ENCODE results near the gene ABCB4. TPM values are rescaled to one million over a fixed set of nuclear protein-coding genes. Genes with fewer than 3 reads are reported as not detected.
A peak's percentile ranks its signal among the peaks of the same experiment; 100 is the strongest.

Gene ABCB4
- total RNA-seq, 1 donor from 2014 or later, result under 0.01 TPM

DNA sequence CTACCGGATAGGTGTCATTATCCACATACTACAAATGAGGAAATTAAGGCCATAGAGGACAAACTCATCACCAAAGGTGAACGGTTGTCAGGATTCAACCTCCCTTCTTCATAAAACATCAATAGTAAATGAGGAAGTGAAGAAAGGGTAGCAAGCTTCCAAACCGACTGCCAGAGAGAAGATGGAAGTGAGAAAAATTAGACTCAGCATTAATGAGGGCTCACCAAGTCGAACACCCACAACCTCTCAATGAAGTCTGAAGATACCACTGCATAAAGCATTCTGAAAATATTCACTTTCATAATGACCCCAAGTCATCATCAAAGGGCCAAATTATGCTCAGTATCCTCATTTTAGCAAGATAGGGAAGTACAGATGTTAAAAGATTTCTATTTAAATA is 29.6 kb downstream of the ABCB4 start:
- Histone ChIP-seq H3K27ac (ENCODE audit: low read depth, low read length) (no peak overlapping the region), H3K9me3 (ENCODE audit: control insufficient read depth in 3 of 3, low read length in 3 of 3) (no peaks in the 10 kb centered on the region), H3K4me1 (ENCODE audit: control insufficient read depth in 3 of 3, insufficient read depth in 3 of 3, low read length in 3 of 3) (no peaks in the 10 kb centered on the region), H3K27me3 (ENCODE audit: control insufficient read depth in 3 of 3, insufficient read depth in 3 of 3, low read length in 3 of 3) (no peaks in the 10 kb centered on the region), H3K36me3 (ENCODE audit: control insufficient read depth in 3 of 3, insufficient read depth in 3 of 3, low read length in 3 of 3) (peaks cover 5 to 18% (median 8%) of the 10 kb centered on the region in 3 donors), H3K9ac (ENCODE audit: low read depth in 1 of 3, low read length in 3 of 3) (peak overlapping the region in 1 of 3 donors; percentile 25), H3K4me3 (ENCODE audit: low read length in 3 of 3) (no peak overlapping the region)

DNA sequence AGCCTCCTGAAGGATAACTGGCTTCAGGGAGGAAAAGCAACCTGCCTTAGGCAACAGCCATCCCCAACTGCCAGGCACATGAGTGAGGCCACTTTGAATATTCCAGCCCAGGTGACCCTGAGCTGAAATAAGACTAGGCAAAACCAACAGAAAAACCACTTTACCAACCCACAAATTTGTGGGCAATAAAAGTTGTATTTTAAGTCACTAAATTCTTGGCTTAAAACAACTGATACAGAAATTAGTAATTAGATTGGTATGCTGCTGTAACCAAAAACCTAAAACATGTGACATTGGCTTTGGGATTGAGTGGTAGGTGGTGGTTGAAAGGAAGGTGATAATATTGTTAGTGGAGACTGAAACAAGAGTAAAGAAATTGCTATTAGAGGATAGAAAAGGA is 39.9 kb downstream of the ABCB4 start:
- no peak overlapping the region for H3K9ac ChIP-seq (ENCODE audit: low read depth in 1 of 3, low read length in 3 of 3)
- H3K9me3 ChIP-seq (ENCODE audit: control insufficient read depth in 3 of 3, low read length in 3 of 3), result no peaks in the 10 kb centered on the region
- H3K27me3 ChIP-seq (ENCODE audit: control insufficient read depth in 3 of 3, insufficient read depth in 3 of 3, low read length in 3 of 3), result no peaks in the 10 kb centered on the region
- H3K27ac ChIP-seq (ENCODE audit: low read depth, low read length), result no peak overlapping the region
- peaks cover 15 to 34% (median 29%) of the 10 kb centered on the region in 3 donors for H3K36me3 ChIP-seq (ENCODE audit: control insufficient read depth in 3 of 3, insufficient read depth in 3 of 3, low read length in 3 of 3)
- no peak overlapping the region for H3K4me3 ChIP-seq (ENCODE audit: low read length in 3 of 3)
- no peaks in the 10 kb centered on the region for H3K4me1 ChIP-seq (ENCODE audit: control insufficient read depth in 3 of 3, insufficient read depth in 3 of 3, low read length in 3 of 3)

DNA sequence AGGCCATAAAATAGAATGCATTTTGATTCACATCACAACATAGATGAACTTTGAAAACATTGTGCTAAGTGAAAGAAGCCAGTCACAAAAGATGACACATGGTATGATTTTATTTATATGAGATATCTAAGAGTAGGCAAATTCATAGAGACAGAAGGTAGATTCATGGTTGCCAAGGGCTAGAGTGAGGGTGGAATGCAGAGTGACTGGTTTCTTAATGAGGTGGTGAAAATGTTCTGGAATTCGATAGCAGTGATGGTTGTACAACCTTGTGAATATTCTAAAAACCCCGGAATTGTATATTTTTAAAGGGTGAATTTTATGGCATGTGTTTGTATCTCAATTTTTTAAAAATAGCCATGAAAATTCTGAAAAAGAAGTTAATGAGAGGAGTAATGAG is 42.9 kb downstream of the ABCB4 start:
- H3K4me3 ChIP-seq (ENCODE audit: low read length in 3 of 3), result no peak overlapping the region

DNA sequence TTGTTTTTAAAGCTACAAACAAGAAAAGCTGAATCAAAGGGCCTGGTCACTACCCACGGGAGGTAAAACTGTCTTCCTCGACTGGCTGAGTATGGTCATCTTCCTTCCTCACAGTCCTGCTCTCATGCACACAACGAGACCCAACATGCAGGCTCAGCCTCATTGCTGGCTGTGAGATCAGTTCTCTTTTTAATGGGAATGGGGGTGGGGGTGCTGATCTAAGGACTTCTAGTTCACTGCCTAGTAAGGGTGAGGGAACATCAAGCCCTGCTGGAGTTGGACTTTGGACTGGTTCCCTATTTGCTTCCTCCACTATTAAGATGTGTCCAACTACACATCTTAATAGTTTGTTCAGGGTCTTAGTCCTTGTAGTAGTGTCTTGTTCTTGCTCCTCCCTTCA is 48.2 kb downstream of the ABCB4 start:
- Histone ChIP-seq H3K27ac (ENCODE audit: low read depth, low read length) (no peak overlapping the region), H3K27me3 (ENCODE audit: control insufficient read depth in 3 of 3, insufficient read depth in 3 of 3, low read length in 3 of 3) (no peaks in the 10 kb centered on the region), H3K4me3 (ENCODE audit: low read length in 3 of 3) (no peak overlapping the region), H3K36me3 (ENCODE audit: control insufficient read depth in 3 of 3, insufficient read depth in 3 of 3, low read length in 3 of 3) (peaks cover 16 to 32% (median 17%) of the 10 kb centered on the region in 3 donors), H3K9me3 (ENCODE audit: control insufficient read depth in 3 of 3, low read length in 3 of 3) (no peaks in the 10 kb centered on the region), H3K4me1 (ENCODE audit: control insufficient read depth in 3 of 3, insufficient read depth in 3 of 3, low read length in 3 of 3) (no peaks in the 10 kb centered on the region), H3K9ac (ENCODE audit: low read depth in 1 of 3, low read length in 3 of 3) (no peak overlapping the region)

More for the DNA sequence above, 42.9 kb downstream of the ABCB4 start:
- Histone ChIP-seq H3K27me3 (ENCODE audit: control insufficient read depth in 3 of 3, insufficient read depth in 3 of 3, low read length in 3 of 3) (no peaks in the 10 kb centered on the region), H3K27ac (ENCODE audit: low read depth, low read length) (no peak overlapping the region), H3K4me1 (ENCODE audit: control insufficient read depth in 3 of 3, insufficient read depth in 3 of 3, low read length in 3 of 3) (no peaks in the 10 kb centered on the region), H3K9ac (ENCODE audit: low read depth in 1 of 3, low read length in 3 of 3) (no peak overlapping the region), H3K36me3 (ENCODE audit: control insufficient read depth in 3 of 3, insufficient read depth in 3 of 3, low read length in 3 of 3) (peaks cover 9 to 33% (median 20%) of the 10 kb centered on the region in 3 donors), H3K9me3 (ENCODE audit: control insufficient read depth in 3 of 3, low read length in 3 of 3) (no peaks in the 10 kb centered on the region)

DNA sequence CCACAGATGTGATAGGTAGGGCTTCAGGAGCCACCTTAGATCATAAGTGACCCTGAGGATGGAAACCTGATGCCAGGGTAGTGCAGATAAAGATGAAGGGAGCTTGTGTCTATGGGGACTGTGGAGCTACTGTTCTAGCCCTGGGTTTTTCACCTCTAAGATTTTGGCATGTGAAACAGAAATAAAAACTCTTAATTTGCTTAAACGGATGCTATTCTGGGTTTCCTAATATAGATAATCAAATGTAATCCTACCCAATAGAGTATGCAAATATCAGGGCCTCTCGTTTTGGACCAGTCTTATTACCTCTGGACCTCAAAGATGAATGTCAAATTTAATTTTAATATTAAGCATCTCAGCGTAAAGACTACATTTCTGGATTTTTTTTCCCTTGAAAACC is 49.3 kb downstream of the ABCB4 start:
- Histone ChIP-seq H3K4me1 (ENCODE audit: control insufficient read depth in 3 of 3, insufficient read depth in 3 of 3, low read length in 3 of 3) (no peaks in the 10 kb centered on the region), H3K9ac (ENCODE audit: low read depth in 1 of 3, low read length in 3 of 3) (no peak overlapping the region), H3K4me3 (ENCODE audit: low read length in 3 of 3) (no peak overlapping the region), H3K9me3 (ENCODE audit: control insufficient read depth in 3 of 3, low read length in 3 of 3) (no peaks in the 10 kb centered on the region), H3K27ac (ENCODE audit: low read depth, low read length) (no peak overlapping the region), H3K36me3 (ENCODE audit: control insufficient read depth in 3 of 3, insufficient read depth in 3 of 3, low read length in 3 of 3) (peaks cover 10 to 35% (median 14%) of the 10 kb centered on the region in 3 donors), H3K27me3 (ENCODE audit: control insufficient read depth in 3 of 3, insufficient read depth in 3 of 3, low read length in 3 of 3) (no peaks in the 10 kb centered on the region)

DNA sequence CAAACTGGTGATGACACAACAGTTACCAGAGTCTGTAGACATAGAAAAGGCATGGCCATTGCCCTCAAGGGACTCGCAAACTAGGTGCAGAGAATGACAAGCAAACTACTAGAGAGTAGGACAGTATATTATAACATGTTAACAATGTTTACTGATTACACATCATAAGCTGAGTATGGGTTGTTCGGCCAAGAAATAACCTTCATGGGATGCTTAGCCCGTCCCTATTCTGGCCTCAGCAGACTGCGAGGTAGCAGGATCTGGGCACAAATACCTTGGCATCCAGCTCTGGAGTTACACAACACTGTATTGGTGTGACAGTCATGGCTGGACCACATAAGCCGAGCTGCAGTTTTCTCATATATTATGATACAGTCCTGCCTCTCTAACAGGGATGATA is 51.4 kb downstream of the ABCB4 start:
- Histone ChIP-seq H3K9me3 (ENCODE audit: control insufficient read depth in 3 of 3, low read length in 3 of 3) (no peaks in the 10 kb centered on the region), H3K27ac (ENCODE audit: low read depth, low read length) (no peak overlapping the region), H3K27me3 (ENCODE audit: control insufficient read depth in 3 of 3, insufficient read depth in 3 of 3, low read length in 3 of 3) (no peaks in the 10 kb centered on the region), H3K36me3 (ENCODE audit: control insufficient read depth in 3 of 3, insufficient read depth in 3 of 3, low read length in 3 of 3) (peaks cover 13 to 28% (median 19%) of the 10 kb centered on the region in 3 donors), H3K4me3 (ENCODE audit: low read length in 3 of 3) (no peak overlapping the region), H3K4me1 (ENCODE audit: control insufficient read depth in 3 of 3, insufficient read depth in 3 of 3, low read length in 3 of 3) (no peaks in the 10 kb centered on the region), H3K9ac (ENCODE audit: low read depth in 1 of 3, low read length in 3 of 3) (no peak overlapping the region)

DNA sequence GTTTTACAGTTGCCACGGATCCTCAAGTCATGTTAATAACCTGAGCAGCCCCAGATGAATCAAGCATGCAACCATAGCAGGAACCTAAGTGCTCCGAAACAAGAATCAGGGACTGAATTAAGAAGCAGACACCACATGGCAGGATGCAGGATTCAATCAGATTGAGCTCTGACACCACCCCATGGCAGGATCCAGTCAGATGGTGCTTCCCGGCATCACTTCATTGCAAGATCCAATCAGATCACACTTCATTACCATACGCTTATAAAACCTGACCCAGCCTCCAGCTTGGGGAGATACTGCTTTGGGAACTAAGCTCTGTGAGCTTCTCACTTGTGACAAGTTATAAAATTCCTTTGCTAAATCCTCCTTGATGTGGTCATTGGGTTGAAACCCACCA is 55.3 kb downstream of the ABCB4 start:
- no peak overlapping the region for H3K27ac ChIP-seq (ENCODE audit: low read depth, low read length)
- H3K27me3 ChIP-seq (ENCODE audit: control insufficient read depth in 3 of 3, insufficient read depth in 3 of 3, low read length in 3 of 3), result no peaks in the 10 kb centered on the region
- H3K9ac ChIP-seq (ENCODE audit: low read depth in 1 of 3, low read length in 3 of 3), result no peak overlapping the region
- H3K4me1 ChIP-seq (ENCODE audit: control insufficient read depth in 3 of 3, insufficient read depth in 3 of 3, low read length in 3 of 3), result peaks cover 0 to 4% (median 0%) of the 10 kb centered on the region in 3 donors
- peaks cover 13 to 25% (median 19%) of the 10 kb centered on the region in 3 donors for H3K36me3 ChIP-seq (ENCODE audit: control insufficient read depth in 3 of 3, insufficient read depth in 3 of 3, low read length in 3 of 3)
- H3K9me3 ChIP-seq (ENCODE audit: control insufficient read depth in 3 of 3, low read length in 3 of 3), result no peaks in the 10 kb centered on the region
- no peak overlapping the region for H3K4me3 ChIP-seq (ENCODE audit: low read length in 3 of 3)

DNA sequence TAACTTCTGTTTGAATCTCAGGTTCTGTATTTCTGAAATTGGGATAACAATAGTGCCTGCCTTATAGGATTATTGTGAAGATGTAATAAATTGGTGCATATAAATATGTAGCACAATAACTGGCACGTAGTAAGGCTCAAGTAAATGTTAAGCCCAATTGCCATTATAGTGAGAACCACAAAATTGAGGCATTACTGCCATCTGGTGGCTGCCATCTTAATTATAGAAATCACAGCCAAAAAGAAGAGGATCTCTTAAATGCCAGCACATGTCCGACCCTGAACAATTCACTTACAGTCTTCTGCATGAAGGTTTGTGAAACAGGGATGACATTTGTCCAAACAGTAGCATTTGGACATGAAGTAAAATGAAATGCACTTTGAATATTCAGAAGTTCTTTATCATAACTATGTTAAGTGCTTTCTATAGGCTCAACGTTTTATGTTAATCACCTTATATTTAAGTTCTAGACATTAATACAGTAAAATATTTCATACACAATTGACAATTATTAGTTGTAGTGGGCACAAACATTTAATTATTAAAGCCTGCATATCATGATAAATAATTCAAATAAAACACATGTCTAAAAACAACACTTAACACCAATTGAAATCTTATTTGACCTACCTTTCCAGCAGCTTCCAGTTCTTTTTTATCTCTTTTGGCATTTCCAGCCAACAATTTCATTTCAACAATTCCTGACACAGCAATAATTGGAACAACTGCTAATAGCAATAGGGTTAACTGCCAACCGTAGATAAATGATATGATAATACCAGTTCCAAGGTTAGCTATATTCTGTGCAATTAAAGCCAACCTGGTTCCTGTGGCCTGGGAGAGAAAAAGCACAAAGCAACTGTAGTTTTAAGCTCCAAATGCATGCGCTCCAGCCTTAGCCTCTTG is 58.5 kb downstream of the ABCB4 start:
- H3K4me1 ChIP-seq (ENCODE audit: control insufficient read depth in 3 of 3, insufficient read depth in 3 of 3, low read length in 3 of 3), result peaks cover 3 to 16% (median 8%) of the 10 kb centered on the region in 3 donors
- no peak overlapping the region for H3K27ac ChIP-seq (ENCODE audit: low read depth, low read length)
- no peaks in the 10 kb centered on the region for H3K9me3 ChIP-seq (ENCODE audit: control insufficient read depth in 3 of 3, low read length in 3 of 3)
- H3K4me3 ChIP-seq (ENCODE audit: low read length in 3 of 3), result no peak overlapping the region
- peaks cover 3 to 9% (median 8%) of the 10 kb centered on the region in 3 donors for H3K36me3 ChIP-seq (ENCODE audit: control insufficient read depth in 3 of 3, insufficient read depth in 3 of 3, low read length in 3 of 3)
- H3K27me3 ChIP-seq (ENCODE audit: control insufficient read depth in 3 of 3, insufficient read depth in 3 of 3, low read length in 3 of 3), result no peaks in the 10 kb centered on the region
- no peak overlapping the region for H3K9ac ChIP-seq (ENCODE audit: low read depth in 1 of 3, low read length in 3 of 3)

DNA sequence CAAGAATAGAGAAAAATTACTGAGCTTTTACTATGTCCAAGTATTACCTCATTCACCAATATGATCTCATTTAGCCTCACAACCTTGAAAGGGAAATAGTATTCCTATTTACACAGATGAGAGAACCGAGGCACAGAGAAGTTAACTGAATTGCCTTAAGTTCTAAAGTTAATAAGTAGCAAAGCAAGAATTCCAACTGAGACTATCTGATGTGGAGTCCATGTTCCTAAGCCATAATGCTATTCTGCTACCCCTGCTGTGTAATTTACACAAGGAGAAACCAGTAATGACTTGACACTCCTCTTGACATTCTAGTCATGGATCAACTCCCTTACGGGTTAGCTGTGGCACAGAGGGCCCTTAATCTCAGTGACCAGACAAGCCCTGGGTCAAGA is 60.7 kb downstream of the ABCB4 start:
- no peaks in the 10 kb centered on the region for H3K9me3 ChIP-seq (ENCODE audit: control insufficient read depth in 3 of 3, low read length in 3 of 3)
- peak overlapping the region; percentile 86 for H3K27ac ChIP-seq (ENCODE audit: low read depth, low read length)
- H3K4me3 ChIP-seq (ENCODE audit: low read length in 3 of 3), result no peak overlapping the region
- no peaks in the 10 kb centered on the region for H3K27me3 ChIP-seq (ENCODE audit: control insufficient read depth in 3 of 3, insufficient read depth in 3 of 3, low read length in 3 of 3)
- no peak overlapping the region for H3K9ac ChIP-seq (ENCODE audit: low read depth in 1 of 3, low read length in 3 of 3)
- H3K4me1 ChIP-seq (ENCODE audit: control insufficient read depth in 3 of 3, insufficient read depth in 3 of 3, low read length in 3 of 3), result peaks cover 8 to 27% (median 19%) of the 10 kb centered on the region in 3 donors
- no peaks in the 10 kb centered on the region for H3K36me3 ChIP-seq (ENCODE audit: control insufficient read depth in 3 of 3, insufficient read depth in 3 of 3, low read length in 3 of 3)

Measured in skeletal muscle tissue (tissue), 4 donors.